Activated CD8-positive, alpha-beta memory T cell treated with anti-CD3 and anti-CD28 coated beads, Interleukin-2, amount 10 ng/mL, durations not matched to agents 7 days and 5 days (primary cell): ENCODE data around the gene PTPN11. TPM values are rescaled to one million over a fixed set of nuclear protein-coding genes. Genes with fewer than 3 reads are reported as not detected.
A peak's percentile ranks its signal among the peaks of the same experiment; 100 is the strongest.
"Not testable (repeated sequence)": the region's sequence is repeated elsewhere in the genome, so short reads cannot be mapped to it uniquely, and the experiment has no call there.

Experiments used
- ATAC-seq: fragments of 150-1000 bp; cut with Tn5 transposase; one replicate; pipeline ENCODE4 v1.10.0; 2021; ENCODE audit warnings: moderate library complexity
- CTCF ChIA-PET: fragments of 350-600 bp; sonication (Branson Sonifier 250); formaldehyde crosslinking; loops from one replicate; lab custom pipeline; 2021; ENCODE audit warnings: antibody characterized with exemption; lab: Charles Lee
- DNase-seq: peaks from one replicate; pipeline ENCODE4 v3.0.0-alpha.2; 2020
- H3K27ac Mint-ChIP-seq: one replicate; pipeline ENCODE4 v1.8.0; 2021; ENCODE audit warnings: mild to moderate bottlenecking, mixed read lengths
- H3K27me3 Mint-ChIP-seq: one replicate; pipeline ENCODE4 v1.8.0; 2021; ENCODE audit warnings: mixed read lengths
- H3K36me3 Mint-ChIP-seq: one replicate; pipeline ENCODE4 v1.8.0; 2021; ENCODE audit warnings: mild to moderate bottlenecking, mixed read lengths
- H3K4me1 Mint-ChIP-seq: one replicate; pipeline ENCODE4 v1.8.0; 2021; ENCODE audit warnings: mixed read lengths
- H3K4me3 Mint-ChIP-seq: one replicate; pipeline ENCODE4 v1.8.0; 2021; ENCODE audit warnings: mild to moderate bottlenecking, moderate library complexity, mixed read lengths
- H3K9me3 Mint-ChIP-seq: one replicate; pipeline ENCODE4 v1.8.0; 2022; ENCODE audit warnings: low read depth, mixed read lengths
- total RNA-seq, 2 experiments: library from RNA; stranded (reverse); gene quantifications; one replicate each; pipeline ENCODE4 v1.2.3, GENCODE V29; 2021

The PTPN11 gene
- total RNA-seq, 2 experiments from 2014 or later: 90.9 to 118 TPM

GRCh38 chr12:112389922-112390654 lies 28.7 kb upstream of the PTPN11 start:
- H3K9me3 Mint-ChIP-seq, H3K27ac Mint-ChIP-seq, ATAC-seq, DNase-seq, H3K36me3 Mint-ChIP-seq, H3K4me3 Mint-ChIP-seq: not testable (repeated sequence)
- Mint-ChIP-seq H3K4me1 (peaks cover 10% of the 10 kb centered on the region), H3K27me3 (peaks cover 16% of the 10 kb centered on the region)
- CTCF ChIA-PET: interaction anchor here (4.4 kb wide), 1 partner anchor 191 kb away, joined by 102 read pairs; no protein-coding TSS in a partner anchor

- no peak overlapping the region for H3K4me3 Mint-ChIP-seq
- CTCF ChIA-PET: no interaction called here
- no peaks in the 10 kb centered on the region for H3K36me3 Mint-ChIP-seq
- H3K9me3 Mint-ChIP-seq: peaks cover 3% of the 10 kb centered on the region
- H3K27ac Mint-ChIP-seq: no peak overlapping the region
- DNase-seq: no peak
- no peaks in the 10 kb centered on the region for H3K4me1 Mint-ChIP-seq
- ATAC-seq: no peak
- peaks cover 21% of the 10 kb centered on the region for H3K27me3 Mint-ChIP-seq
Measured at GRCh38 chr12:112393328-112393727, 25.4 kb upstream of the PTPN11 start.

- Mint-ChIP-seq H3K4me1 (peaks cover 4% of the 10 kb centered on the region), H3K27ac (no peak overlapping the region), H3K36me3 (peaks cover 18% of the 10 kb centered on the region), H3K9me3 (no peaks in the 10 kb centered on the region), H3K27me3 (peaks cover 9% of the 10 kb centered on the region), H3K4me3 (no peak overlapping the region)
- CTCF ChIA-PET: interaction anchor here (1.2 to 1.8 kb wide), 2 partner anchors 10 to 14 kb away, joined by 3 to 8 read pairs; no protein-coding TSS in a partner anchor
- DNase-seq (no peak), ATAC-seq (no peak)
Measured at GRCh38 chr12:112401054-112401453, 17.7 kb upstream of the PTPN11 start.

- ATAC-seq (peak; percentile 20), DNase-seq (no peak)
- CTCF ChIA-PET: interaction anchor here (0.7 to 1.8 kb wide), 4 partner anchors 14 to 621 kb away, joined by 3 to 8 read pairs (median 4); no protein-coding TSS in a partner anchor
- H3K27me3 Mint-ChIP-seq: peaks cover 3% of the 10 kb centered on the region
- H3K4me3 Mint-ChIP-seq: no peak overlapping the region
- H3K36me3 Mint-ChIP-seq: peaks cover 26% of the 10 kb centered on the region
- peaks cover 12% of the 10 kb centered on the region for H3K4me1 Mint-ChIP-seq
- H3K9me3 Mint-ChIP-seq: no peaks in the 10 kb centered on the region
- H3K27ac Mint-ChIP-seq: no peak overlapping the region
Measured at GRCh38 chr12:112401903-112402498, 16.7 kb upstream of the PTPN11 start.

DNA sequence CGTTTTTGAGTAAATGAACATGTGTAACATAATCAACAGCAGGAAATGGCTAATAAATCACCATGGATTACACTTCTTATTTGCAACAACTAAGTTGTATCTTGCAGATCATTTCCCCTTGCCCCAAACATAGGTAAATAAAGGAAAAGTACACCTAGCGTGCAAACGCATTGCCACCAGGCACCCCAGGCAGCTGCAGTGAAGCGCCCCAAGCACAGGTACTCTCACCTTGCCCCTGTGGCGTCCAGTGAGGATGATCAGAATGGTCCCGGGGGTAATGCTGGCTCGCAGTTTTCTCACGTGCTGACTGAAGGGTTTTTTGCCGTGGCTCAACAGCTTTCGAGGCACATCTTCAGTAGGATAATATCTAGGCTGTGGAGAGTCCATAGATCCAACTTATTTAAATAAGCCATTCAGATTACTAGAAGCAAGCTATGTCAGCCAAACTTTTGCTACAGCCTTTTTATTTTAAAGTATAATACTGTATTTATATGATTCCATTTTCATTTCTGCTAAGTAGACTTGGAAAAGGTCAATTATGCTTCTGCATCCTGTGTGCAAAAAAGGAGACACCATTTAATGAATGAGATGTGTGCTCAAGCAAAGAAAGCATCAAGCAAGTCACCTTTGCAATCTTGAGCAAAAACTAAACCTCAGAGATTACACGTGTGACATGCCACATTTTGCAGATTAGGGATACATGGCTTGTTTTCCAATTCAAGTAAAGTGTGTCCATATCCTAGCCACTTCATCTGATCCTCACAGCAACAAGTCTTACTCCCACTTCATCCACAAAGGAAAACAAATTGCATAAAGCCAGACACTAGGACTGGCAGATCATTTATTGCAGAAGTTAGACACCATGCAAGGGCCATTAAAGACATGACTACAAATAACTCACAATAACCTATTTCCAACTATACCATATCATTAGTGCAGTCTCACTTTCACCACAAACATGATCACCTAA lies 11.9 kb upstream of the PTPN11 start:
- Mint-ChIP-seq H3K9me3 (no peaks in the 10 kb centered on the region), H3K4me1 (peaks cover 38% of the 10 kb centered on the region), H3K36me3 (peaks cover 46% of the 10 kb centered on the region), H3K27ac (peak overlapping the region; percentile 75), H3K27me3 (no peaks in the 10 kb centered on the region), H3K4me3 (peak overlapping the region; percentile 94)
- CTCF ChIA-PET: interaction anchor here (1.4 kb wide), 1 partner anchor 19 kb away, joined by 7 read pairs; no protein-coding TSS in a partner anchor
- DNase-seq: no peak
- ATAC-seq: no peak

DNA sequence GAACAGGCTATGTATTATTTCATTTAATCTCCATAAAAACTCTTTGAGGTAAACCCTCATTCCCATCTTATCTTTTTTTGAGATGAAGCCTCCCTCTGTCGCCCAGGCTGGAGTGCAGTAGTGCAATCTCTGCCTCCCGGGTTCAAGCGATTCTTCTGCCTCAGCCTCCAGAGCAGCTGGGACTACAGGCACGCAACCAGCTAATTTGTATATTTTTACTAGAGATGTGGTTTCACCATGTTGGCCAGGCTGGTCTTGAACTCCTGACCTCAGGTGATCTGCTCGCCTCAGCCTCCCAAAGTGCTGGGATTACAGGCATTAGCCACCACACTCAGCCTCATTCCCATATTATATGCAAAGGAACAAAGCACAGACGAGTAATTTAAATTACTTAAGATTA lies 11.1 kb upstream of the PTPN11 start:
- Mint-ChIP-seq H3K27ac (peak overlapping the region; percentile 99), H3K4me1 (peaks cover 38% of the 10 kb centered on the region), H3K36me3 (peaks cover 46% of the 10 kb centered on the region), H3K4me3 (peak overlapping the region; percentile 94)
- CTCF ChIA-PET, H3K27me3 Mint-ChIP-seq, H3K9me3 Mint-ChIP-seq, ATAC-seq, DNase-seq: not testable (repeated sequence)

DNA sequence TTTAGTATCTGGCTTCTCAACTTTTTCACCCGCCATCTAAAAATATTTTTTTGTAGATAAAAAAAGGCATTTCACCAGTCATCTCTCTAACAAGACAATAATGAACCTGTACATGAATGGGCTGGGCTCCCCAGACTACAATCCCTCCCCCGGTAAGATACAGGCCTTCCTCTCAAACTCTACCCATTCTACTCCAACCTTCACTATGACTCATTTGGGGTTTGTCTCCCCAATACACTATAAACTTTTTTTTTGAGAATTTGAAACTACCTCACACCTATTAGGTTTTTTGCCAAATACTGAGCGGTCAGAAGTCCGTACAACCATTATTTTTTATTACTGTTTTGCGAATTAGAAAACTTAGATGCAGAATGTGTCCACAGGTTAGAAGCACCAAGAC lies 10.1 kb upstream of the PTPN11 start:
- H3K36me3 Mint-ChIP-seq: peaks cover 44% of the 10 kb centered on the region
- H3K4me3 Mint-ChIP-seq: peak overlapping the region; percentile 94
- peak; percentile 51 for DNase-seq
- H3K27me3 Mint-ChIP-seq: no peaks in the 10 kb centered on the region
- peaks cover 38% of the 10 kb centered on the region for H3K4me1 Mint-ChIP-seq
- CTCF ChIA-PET: no interaction called here
- no peaks in the 10 kb centered on the region for H3K9me3 Mint-ChIP-seq
- H3K27ac Mint-ChIP-seq: peak overlapping the region; percentile 99
- ATAC-seq: peak; percentile 63

- peak; percentile 89 for ATAC-seq
- no peaks in the 10 kb centered on the region for H3K27me3 Mint-ChIP-seq
- H3K4me3 Mint-ChIP-seq: peak within 1 kb of the TSS; percentile 94
- H3K9me3 Mint-ChIP-seq: no peaks in the 10 kb centered on the region
- peak within 1 kb of the TSS; percentile 99 for H3K27ac Mint-ChIP-seq
- peaks cover 38% of the 10 kb centered on the region for H3K4me1 Mint-ChIP-seq
- peaks cover 44% of the 10 kb centered on the region for H3K36me3 Mint-ChIP-seq
- CTCF ChIA-PET: no interaction called here
- DNase-seq: peak; percentile 89
Measured at GRCh38 chr12:112409064-112409905, 9.5 kb upstream of the PTPN11 start, which contains the start of gene RPL6. RPL6 (minus strand) TSS chr12:112409605; CDS start chr12:112408656, 949 bp downstream.

GRCh38 chr12:112409906-112410244 lies 8.9 kb upstream of the PTPN11 start:
- Mint-ChIP-seq H3K27me3 (no peaks in the 10 kb centered on the region), H3K27ac (peak overlapping the region; percentile 99), H3K4me1 (peaks cover 38% of the 10 kb centered on the region), H3K4me3 (peak overlapping the region; percentile 94), H3K9me3 (no peaks in the 10 kb centered on the region), H3K36me3 (peaks cover 38% of the 10 kb centered on the region)
- DNase-seq: no peak
- CTCF ChIA-PET: interaction anchor here (0.9 to 1.8 kb wide), 4 partner anchors 22 to 396 kb away, joined by 3 to 4 read pairs (median 4); no protein-coding TSS in a partner anchor
- ATAC-seq: no peak

GRCh38 chr12:112413855-112414625 lies 4.7 kb upstream of the PTPN11 start:
- H3K36me3 Mint-ChIP-seq: peaks cover 2% of the 10 kb centered on the region
- no peaks in the 10 kb centered on the region for H3K27me3 Mint-ChIP-seq
- CTCF ChIA-PET: interaction anchor here (1.6 kb wide), 1 partner anchor 215 kb away, joined by 6 read pairs; no protein-coding TSS in a partner anchor
- peaks cover 18% of the 10 kb centered on the region for H3K4me1 Mint-ChIP-seq
- H3K9me3 Mint-ChIP-seq: no peaks in the 10 kb centered on the region
- no peak for DNase-seq
- ATAC-seq: no peak
- no peak overlapping the region for H3K27ac Mint-ChIP-seq
- H3K4me3 Mint-ChIP-seq: no peak overlapping the region

DNA sequence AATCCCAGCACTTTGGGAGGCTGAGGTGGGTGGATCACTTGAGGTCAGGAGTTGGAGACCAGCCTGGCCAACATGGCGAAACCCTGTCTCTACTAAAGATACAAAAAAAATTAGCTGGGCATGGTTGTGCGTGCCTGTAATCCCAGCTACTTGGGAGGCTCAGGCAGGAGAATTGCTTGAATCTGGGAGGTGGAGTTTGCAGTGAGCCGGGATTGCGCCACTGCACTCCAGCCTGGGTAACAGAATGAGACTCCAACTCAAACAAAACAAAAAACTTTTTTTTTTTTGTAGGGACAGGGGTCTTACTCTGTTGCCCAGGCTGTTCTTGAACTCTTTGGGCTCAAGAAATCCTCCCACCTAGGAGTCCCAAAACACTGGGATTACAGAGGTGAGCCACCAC lies 3.3 kb upstream of the PTPN11 start:
- H3K27ac Mint-ChIP-seq: not testable (repeated sequence)
- CTCF ChIA-PET: interaction anchor here (1.6 kb wide), 1 partner anchor 216 kb away, joined by 6 read pairs; no protein-coding TSS in a partner anchor

More for the DNA sequence above, 3.3 kb upstream of the PTPN11 start:
- H3K27me3 Mint-ChIP-seq, ATAC-seq, H3K4me3 Mint-ChIP-seq, H3K9me3 Mint-ChIP-seq, H3K36me3 Mint-ChIP-seq, DNase-seq: not testable (repeated sequence)
- H3K4me1 Mint-ChIP-seq: peaks cover 25% of the 10 kb centered on the region
